GM12873 (cell line): Measurements from ENCODE around the gene DAO.

Experiments
- CTCF ChIP-seq: IDR thresholded peaks from 2 replicates; pipeline ENCODE4 v1.5.1; 2012; ENCODE audit warnings: low read depth, mild to moderate bottlenecking, moderate library complexity, low read length, control low read depth; ENCODE audit not compliant: insufficient read depth; ENCODE audit errors: missing control alignments

Gene DAO

GRCh38 chr12:108856170-108856427 lies 23.8 kb upstream of the DAO start:
- no peak for TF ChIP-seq CTCF

- TF ChIP-seq CTCF, result no peak
Measured at GRCh38 chr12:108856428-108857157, 23.3 kb upstream of the DAO start.

GRCh38 chr12:108857158-108857407 lies 22.8 kb upstream of the DAO start:
- peak; percentile 3 for TF ChIP-seq CTCF

GRCh38 chr12:108858311-108859074 lies 21.4 kb upstream of the DAO start:
- no peak for TF ChIP-seq CTCF

GRCh38 chr12:108859923-108860291 lies 20.0 kb upstream of the DAO start:
- TF ChIP-seq CTCF, result no peak

- no peak for TF ChIP-seq CTCF
Measured at GRCh38 chr12:108860443-108860842, 19.4 kb upstream of the DAO start.

- no peak for TF ChIP-seq CTCF
Measured at GRCh38 chr12:108861878-108862587, 17.9 kb upstream of the DAO start.
